ENCODE measurements around the gene CAB39. TPM values are rescaled to one million over a fixed set of nuclear protein-coding genes. Genes with fewer than 3 reads are reported as not detected.

CAB39 gene
- total and polyA plus RNA-seq, 2 of the 8 experiments (the other 6 are each of a cell fraction or from before 2014, with no cell fraction given), result 16.4 to 50.5 TPM

GRCh38 chr2:230684270-230685168 lies 28.1 kb upstream of the CAB39 start (continued):
- TF ChIP-seq ASH2L (IDR thresholded peaks at IDR 0.05; ENCODE audit: low read length), result no peak
- TF ChIP-seq KDM4A (IDR thresholded peaks at IDR 0.05; ENCODE audit: low read depth, low read length, severe bottlenecking), result no peak
- no peak for TF ChIP-seq ATF3 (IDR thresholded peaks at IDR 0.05; ENCODE audit: insufficient read depth, low read depth, low read length)
- no peak for TF ChIP-seq EZH2 (IDR thresholded peaks at IDR 0.05; ENCODE audit: low read depth, low read length, severe bottlenecking)

Measured in H1 (cell line).